ENCODE measurements around the gene PRIMA1.
"Not testable (repeated sequence)": the region's sequence is repeated elsewhere in the genome, so short reads cannot be mapped to it uniquely, and the experiment has no call there.

Gene PRIMA1

DNA sequence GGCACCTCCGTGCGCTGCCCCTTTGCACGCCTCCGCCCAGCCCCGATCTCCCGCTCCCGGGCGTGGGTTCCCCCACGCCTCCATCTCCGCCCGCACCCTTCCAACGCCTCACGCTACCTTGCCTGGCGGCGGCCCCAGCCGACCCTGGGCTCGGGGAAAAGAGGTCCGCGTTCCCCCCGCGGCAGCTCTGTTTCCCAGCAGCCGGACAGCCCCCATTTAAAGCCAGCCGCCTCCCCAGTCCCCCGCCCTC, at the start of gene PRIMA1:
Gene PRIMA1, minus strand, starts transcription at position 193 of the 250 bp plus-strand sequence. CDS start 767 bp downstream, outside the sequence.
- DNase-seq = no peak

DNA sequence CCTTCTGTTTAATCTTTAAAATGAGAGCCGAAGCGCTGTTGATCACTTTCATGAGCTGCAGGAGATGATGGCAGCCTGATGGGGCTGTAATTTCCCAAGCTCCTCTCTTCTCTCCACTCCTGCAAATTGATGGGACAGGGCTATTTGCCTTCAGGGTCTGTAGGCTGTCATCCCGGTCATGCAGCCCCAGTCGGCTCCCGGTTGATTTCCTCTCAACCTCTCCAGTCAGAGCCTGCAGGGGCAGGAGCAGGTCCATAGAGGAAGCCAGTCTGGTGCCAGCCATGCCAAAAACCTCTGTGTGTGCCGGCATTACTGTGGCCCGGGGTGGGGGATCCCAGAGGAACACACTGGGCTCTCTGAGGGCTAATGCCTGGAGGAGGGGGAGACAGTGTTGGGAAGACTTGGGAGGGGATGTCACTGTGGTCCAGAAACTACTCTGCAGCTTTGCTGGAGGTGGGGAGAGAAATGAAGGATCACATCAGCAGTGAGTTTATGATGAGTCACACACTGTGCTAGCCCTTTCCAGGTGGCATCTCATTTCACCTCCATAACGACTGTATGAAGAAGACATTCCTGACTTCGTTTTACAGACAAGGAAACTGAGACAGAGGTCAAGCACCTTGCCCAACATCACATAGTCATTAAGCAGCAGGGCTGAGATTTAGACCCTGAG, 46.5 kb upstream of the PRIMA1 start:
- DNase-seq = no peak

GRCh38 chr14:93832665-93833064, 44.4 kb upstream of the PRIMA1 start:
- DNase-seq = no peak

- no peak for DNase-seq
Measured at GRCh38 chr14:93832081-93832480, 43.8 kb upstream of the PRIMA1 start.

- no peak for DNase-seq
Measured at GRCh38 chr14:93830753-93831461, 42.6 kb upstream of the PRIMA1 start.

- DNase-seq = no peak
Measured at GRCh38 chr14:93829839-93830481, 41.7 kb upstream of the PRIMA1 start.

- no peak for DNase-seq
Measured at GRCh38 chr14:93825235-93825553, 36.9 kb upstream of the PRIMA1 start.

GRCh38 chr14:93824518-93825234, 36.4 kb upstream of the PRIMA1 start:
- no peak for DNase-seq

DNA sequence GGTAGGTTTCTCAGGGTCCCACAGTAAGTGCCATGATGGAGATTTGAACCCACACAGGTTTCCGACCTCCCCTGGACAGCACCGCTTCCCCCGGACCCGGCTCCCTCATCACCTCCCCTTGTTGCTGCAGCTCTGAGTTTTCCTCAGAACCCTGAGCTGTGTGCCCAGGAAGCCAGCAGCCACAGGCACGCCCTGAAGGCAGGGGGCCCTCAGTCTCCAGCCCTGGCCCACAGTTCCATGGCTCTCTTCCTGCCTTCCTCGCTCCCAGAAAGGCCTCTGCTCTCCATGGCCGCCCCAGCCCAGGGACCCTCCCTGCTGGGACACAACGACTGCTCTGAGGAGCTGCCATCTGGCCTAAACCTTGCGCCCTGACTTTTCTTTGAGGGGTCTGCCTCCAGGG, 35.8 kb upstream of the PRIMA1 start:
- no peak for DNase-seq

DNA sequence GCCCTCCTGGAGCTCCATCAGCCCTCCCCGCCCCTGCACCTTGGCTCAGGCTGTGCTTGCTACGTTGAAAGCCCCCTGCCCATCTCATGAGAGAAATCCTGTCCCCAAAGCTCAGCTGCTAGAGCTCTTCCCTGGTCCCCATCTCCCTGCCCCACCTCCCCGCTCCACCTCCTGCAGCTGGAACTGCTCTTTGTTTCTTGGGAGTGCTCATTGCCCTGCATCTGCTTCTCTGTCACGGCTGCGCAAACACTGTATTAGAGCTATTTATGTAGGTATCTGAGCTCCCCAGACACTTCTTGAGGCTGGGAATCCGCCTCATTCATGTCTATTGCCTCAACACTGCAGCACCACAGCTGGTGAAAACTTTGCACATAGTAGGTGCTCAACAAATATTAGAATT, 32.8 kb upstream of the PRIMA1 start:
- DNase-seq = no peak

- no peak for DNase-seq
Measured at GRCh38 chr14:93818857-93819256, 30.6 kb upstream of the PRIMA1 start.

DNA sequence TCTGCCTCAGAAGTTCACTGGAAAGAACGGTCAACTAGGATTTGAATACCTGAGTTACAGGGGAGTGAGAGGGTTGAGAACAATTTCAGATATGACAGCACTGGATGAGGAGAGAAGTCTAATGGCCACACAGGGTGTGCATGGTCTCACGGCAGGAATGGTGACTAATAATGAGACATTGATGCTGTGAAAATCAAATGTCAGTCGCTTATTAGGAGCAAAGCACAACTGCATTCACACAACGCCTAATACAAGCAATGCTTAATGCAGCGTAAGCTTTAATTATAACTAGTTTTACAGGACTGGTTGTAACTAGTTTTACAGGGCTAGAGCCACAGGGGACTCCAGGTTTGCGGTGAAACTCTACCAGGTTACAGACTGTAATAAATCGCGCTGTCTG, 23.4 kb upstream of the PRIMA1 start:
- DNase-seq = no peak

DNA sequence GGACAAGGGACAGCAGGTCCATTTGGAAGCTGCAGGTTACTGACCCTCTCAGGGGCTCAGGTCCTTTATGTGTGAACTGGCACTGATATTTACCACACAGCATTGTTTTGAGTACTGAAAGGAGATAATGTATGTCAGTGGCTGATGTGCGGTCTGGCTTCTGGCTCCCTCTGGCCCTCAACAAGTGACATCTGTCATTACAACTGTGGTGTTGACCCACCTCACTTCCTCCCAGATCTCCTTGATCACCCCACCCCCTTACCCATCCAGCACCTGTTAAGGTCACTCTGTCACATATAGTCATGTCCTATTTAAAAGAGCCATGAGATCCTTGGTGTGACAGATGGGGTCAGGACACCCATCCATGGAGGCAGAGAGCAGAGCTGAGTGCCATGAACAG, 22.7 kb upstream of the PRIMA1 start:
- DNase-seq = no peak

- not testable (repeated sequence) for DNase-seq
Measured at GRCh38 chr14:93809491-93810420, 21.5 kb upstream of the PRIMA1 start.

GRCh38 chr14:93804654-93805053, 16.4 kb upstream of the PRIMA1 start:
- DNase-seq = no peak

DNA sequence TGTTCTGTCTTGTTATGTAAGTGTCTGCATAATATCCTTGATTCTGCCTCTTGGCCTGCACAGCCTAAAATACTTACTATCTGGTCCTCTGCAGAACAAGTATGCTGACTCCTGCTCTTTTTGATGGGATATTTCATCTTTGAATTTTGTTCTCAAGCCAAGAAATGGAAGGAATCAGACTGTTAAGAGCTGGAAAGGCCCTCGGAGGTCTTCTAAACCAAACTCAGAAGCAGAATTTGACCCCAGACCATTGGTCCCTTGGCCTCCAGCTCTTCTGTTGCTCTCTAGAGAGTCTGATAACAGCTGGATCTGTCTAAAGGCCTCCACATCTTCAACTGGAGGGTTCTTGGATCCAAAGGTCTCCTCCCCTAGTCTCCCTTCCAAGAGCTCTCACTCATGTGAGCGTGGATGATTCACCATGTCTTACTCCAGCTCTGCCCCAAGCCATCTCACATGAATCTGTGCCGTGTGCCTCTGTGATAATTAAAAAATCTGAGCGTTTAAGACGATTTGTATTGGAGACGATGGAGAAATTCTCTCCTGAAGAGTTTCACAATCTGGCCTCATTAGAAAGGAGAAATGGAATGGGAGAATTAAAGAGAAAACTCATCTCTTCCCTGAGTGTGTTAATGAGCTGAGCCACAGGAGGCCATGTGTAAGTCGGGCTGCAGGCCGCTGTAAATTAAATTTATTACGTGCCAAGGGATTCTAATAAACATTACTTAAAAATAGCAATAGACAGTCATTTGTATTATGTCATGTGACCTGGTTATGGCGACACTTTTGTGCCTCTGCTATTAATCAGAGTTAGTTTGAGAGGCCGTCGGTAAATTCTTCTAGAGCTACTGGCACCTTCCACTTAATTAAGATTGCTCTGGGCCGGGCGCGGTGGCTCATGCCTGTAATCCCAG, 15.4 kb upstream of the PRIMA1 start:
- no peak for DNase-seq

DNA sequence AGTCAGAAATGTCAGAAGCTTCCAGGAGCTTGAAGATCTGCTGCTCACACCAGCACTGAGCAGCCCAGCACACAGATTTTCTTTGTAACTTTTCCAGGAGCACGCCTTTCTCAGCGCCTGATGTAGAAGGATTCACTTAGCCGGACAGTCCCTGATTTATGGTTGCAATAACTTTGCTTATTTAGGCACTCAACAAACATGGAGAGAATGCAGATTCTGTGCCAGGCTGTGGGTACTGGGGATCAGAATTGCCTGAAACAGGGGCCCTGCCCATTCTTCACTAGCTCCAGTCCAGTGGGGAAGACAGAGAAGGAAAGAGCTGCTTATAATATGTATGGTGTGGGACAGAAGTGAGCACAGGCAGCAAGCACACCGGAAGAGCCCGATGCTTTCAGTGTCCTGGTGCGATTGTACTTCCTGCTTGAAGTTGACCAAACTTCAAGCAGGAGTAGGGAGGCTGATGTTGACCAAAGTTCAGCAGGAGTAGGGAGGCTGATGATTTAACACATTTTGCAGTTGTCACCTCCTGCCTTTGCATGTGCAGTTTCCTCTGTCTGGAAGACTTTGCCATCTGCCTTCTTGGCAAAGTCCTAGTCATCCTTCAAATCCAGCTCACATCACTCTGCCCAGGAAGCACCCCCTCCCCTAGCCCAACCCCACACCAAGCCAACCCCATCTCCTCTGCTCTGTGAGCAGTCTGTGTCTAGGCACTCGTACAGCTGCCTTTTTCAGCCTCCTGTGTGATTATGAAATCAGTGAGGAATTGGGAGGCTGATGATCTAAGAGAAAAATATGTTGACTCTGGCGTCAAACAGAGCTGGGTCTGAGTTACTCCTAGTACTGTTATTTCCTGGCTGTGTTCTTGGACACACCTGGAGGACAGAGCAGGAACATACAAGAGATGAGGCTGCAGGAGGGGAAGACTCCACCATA, 12.0 kb upstream of the PRIMA1 start:
- DNase-seq = no peak

DNA sequence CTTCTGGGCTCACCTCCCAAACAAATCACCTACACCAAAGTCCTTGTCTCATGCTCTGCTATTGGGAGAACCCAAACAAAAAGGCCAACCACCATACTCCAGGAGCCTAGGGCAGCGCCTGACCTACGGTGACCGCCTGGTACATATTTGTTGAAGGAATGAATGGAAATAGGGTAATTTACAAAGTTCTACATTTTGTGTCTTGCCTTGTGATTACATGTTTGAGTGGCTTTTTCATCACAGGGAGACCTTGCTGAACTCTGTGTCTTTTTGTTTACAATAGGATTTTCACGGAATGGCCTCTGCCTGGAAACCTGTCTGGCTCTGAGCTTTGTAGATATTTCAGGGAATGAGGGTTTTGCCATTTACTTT, 11.3 kb upstream of the PRIMA1 start:
- DNase-seq = no peak

GRCh38 chr14:93797536-93797935, 9.3 kb upstream of the PRIMA1 start:
- no peak for DNase-seq

DNA sequence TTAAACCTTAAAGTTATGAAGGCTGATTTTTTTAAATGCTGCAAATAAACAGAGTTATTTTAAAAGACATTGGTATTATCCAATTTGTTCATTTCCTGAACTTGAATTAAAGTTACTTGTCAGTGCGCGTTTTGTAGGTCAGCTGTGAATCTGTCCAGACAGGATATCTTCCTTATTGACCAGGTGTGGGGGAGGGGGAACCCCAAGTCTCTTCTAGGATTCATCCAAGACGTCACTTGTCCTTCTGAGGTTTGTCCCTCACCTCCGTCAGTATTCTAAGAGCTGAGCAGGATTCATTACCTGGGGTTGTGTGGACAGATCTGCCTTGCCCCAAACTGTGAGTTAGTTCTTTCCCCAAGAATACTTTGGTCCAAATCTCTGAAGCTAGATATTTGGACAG, 8.8 kb upstream of the PRIMA1 start:
- no peak for DNase-seq

GRCh38 chr14:93794756-93795155, 6.5 kb upstream of the PRIMA1 start:
- no peak for DNase-seq
